AG09319 (cell line): ENCODE measurements around the gene BOK.

ENCODE experiments used
- DNase-seq: peaks from one replicate; pipeline ENCODE4 v3.0.0-alpha.2; 2010; ENCODE audit warnings: low read depth; ENCODE audit errors: extremely low read depth
- CTCF ChIP-seq: IDR thresholded peaks from 2 replicates; pipeline ENCODE4 v1.5.1; 2011; ENCODE audit warnings: low read depth, mild to moderate bottlenecking, inconsistent platforms, low read length, moderate library complexity

Gene BOK

DNA sequence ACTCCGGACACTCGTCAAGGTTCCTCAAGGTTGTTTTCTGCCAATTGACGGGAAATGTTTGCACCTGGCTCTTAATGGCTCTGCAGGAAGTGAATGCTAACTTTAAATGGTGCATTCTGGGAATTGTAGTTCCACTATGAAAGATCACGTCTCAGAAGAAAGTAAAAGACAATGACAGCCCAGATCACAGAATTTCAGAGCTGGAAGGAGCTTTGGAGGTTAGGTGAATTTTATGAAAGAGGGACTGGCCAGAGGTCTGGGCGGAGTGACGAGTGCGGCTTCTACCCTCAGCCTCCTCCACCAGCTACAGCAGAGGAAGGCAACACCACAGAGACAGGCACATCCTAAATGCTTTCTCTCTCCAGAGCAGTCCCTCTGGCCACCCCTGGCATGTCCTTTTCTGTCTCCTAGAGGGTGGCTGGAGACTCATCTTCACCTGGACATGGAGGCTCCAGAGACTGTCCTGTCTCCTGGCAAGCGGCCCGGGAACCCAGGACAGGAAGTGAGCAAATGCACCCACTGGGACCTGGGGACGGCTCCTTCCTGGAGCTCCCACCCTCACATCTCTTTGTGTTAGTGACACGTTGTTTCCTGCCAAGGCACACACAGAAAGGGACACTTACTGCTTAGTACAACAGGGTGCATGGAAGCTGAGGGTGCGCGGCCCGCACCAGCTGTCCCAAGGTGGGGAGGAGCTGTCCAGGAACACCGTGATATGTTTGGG is 59.0 kb downstream of the BOK start:
- TF ChIP-seq CTCF: no peak

GRCh38 chr2:241618296-241618805 is 59.8 kb downstream of the BOK start:
- TF ChIP-seq CTCF: no peak
- DNase-seq: no peak

More for the DNA sequence above, 59.0 kb downstream of the BOK start:
- no peak for DNase-seq

DNA sequence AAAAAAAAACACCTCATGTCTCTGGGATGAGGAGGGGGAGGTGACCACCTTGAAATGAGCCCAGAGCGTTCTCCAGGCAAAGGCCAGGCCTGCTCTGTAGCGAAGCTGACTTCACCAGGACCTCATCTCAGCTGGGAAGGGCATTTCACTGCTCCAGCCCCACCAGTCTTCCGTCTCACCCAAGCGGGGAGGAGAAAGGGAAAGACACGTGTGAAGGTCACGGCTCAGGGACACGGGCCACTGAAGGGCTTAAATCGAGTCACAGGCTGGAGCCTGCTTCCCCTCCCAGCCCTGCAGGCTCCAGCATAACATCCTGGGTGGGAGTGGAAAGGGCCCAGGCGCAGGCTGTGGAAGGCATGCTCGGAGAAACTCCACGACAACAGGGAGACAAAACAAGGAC is 60.3 kb downstream of the BOK start:
- DNase-seq: no peak
- no peak for TF ChIP-seq CTCF

- DNase-seq: no peak
- no peak for TF ChIP-seq CTCF
These were observed 61.3 kb downstream of the BOK start for GRCh38 chr2:241619597-241620418.

GRCh38 chr2:241620419-241620769 is 61.8 kb downstream of the BOK start:
- TF ChIP-seq CTCF: no peak
- DNase-seq: no peak
